Natural killer cell (primary cell): ENCODE results near the gene JMJD1C. TPM values are rescaled to one million over a fixed set of nuclear protein-coding genes. Genes with fewer than 3 reads are reported as not detected.

Experiments
- ATAC-seq, 3 donors: fragments of 150-1000 bp in 2 of 3; fragments of 200-7000 bp in 1 of 3; cut with Tn5 transposase; 1 replicate in 1 of 3; 2 replicates in 2 of 3; pipeline ENCODE4 v1.10.0; 2021; ENCODE audit warnings: mild to moderate bottlenecking in 2 of 3, moderate library complexity in 2 of 3
- DNase-seq, 2 donors: peaks; one replicate each; pipeline versions ENCODE4 v3.0.0 to v3.0.0-alpha.2; 2013 to 2021; ENCODE audit warnings: mixed read lengths in 1 of 2
- H3K27ac ChIP-seq: one replicate; pipeline ENCODE4 v1.5.1; 2013; ENCODE audit warnings: mild to moderate bottlenecking, low read length
- H3K27me3 ChIP-seq: one replicate; pipeline ENCODE4 v1.6.1; 2013; ENCODE audit warnings: low read length; ENCODE audit not compliant: control insufficient read depth, insufficient read depth
- H3K36me3 ChIP-seq: one replicate; pipeline ENCODE4 v1.6.1; 2013; ENCODE audit warnings: low read length; ENCODE audit not compliant: control insufficient read depth, insufficient read depth
- H3K4me1 ChIP-seq: one replicate; pipeline ENCODE4 v1.6.1; 2013; ENCODE audit warnings: low read length; ENCODE audit not compliant: control insufficient read depth, insufficient read depth
- H3K4me3 ChIP-seq: one replicate; pipeline ENCODE4 v1.5.1; 2013; ENCODE audit warnings: low read length
- H3K9me3 ChIP-seq: one replicate; pipeline ENCODE4 v1.6.1; 2013; ENCODE audit warnings: low read length; ENCODE audit not compliant: control insufficient read depth, insufficient read depth
- H3K27ac Mint-ChIP-seq, 2 donors: one replicate each; pipeline ENCODE4 v1.8.0; 2022; ENCODE audit warnings: mild to moderate bottlenecking in 2 of 2, mixed read lengths in 2 of 2, moderate library complexity in 1 of 2
- H3K27me3 Mint-ChIP-seq, 2 donors: one replicate each; pipeline ENCODE4 v1.8.0; 2022; ENCODE audit warnings: low read depth in 2 of 2, mixed read lengths in 2 of 2
- H3K36me3 Mint-ChIP-seq: one replicate; pipeline ENCODE4 v1.8.0; 2022; ENCODE audit warnings: mixed read lengths
- H3K4me1 Mint-ChIP-seq, 2 donors: one replicate each; pipeline ENCODE4 v1.8.0; 2022; ENCODE audit warnings: mixed read lengths in 2 of 2
- H3K4me3 Mint-ChIP-seq: one replicate; pipeline ENCODE4 v1.8.0; 2022; ENCODE audit warnings: mild to moderate bottlenecking, moderate library complexity, mixed read lengths
- H3K9me3 Mint-ChIP-seq, 2 donors: one replicate each; pipeline ENCODE4 v1.8.0; 2022; ENCODE audit warnings: mixed read lengths in 2 of 2
- WGBS: methylation state at CpG from one replicate; pipeline ENCODE4 v1.1.7; 2013; ENCODE audit warnings: missing lambda C conversion rate; ENCODE audit not compliant: insufficient coverage; 5-methylcytosine and 5-hydroxymethylcytosine counted together
- intact Hi-C: fragments of 100-400 bp; cut with micrococcal nuclease; formaldehyde crosslinking; loops from one replicate; pipeline ENCODE4 v1.14.2; 2022
- total RNA-seq, 4 donors: library from RNA; stranded (reverse); fragments of 120-200 nt in 1 of 4; gene quantifications; one replicate each; pipeline versions ENCODE4 v1.2.3 to v1.2.4, GENCODE V29; 2013 to 2022
- TF ChIP-seq, protein P1 (sequence below): fragments of 200-600 bp; IDR thresholded peaks from one replicate; pipeline ENCODE4 v1.8.0; 2022; ENCODE audit warnings: antibody characterized with exemption

The JMJD1C gene
- total RNA-seq, 3 donors from 2014 or later (not counting 1 experiment from before 2014, with no cell fraction given): 125 to 208 (median 156) TPM

GRCh38 chr10:63431962-63432797, 33.6 kb downstream of the JMJD1C start:
- Histone ChIP-seq H3K4me3 (no peak overlapping the region), H3K27ac (no peak overlapping the region), H3K27me3 (no peaks in the 10 kb centered on the region), H3K9me3 (no peaks in the 10 kb centered on the region), H3K4me1 (no peaks in the 10 kb centered on the region), H3K36me3 (no peaks in the 10 kb centered on the region)
- WGBS: 93% methylated on average over 5 of the region's 5 CpGs
- H3K4me1 Mint-ChIP-seq: peaks cover 10 to 16% of the 10 kb centered on the region in 2 donors
- H3K9me3 Mint-ChIP-seq: no peaks in the 10 kb centered on the region
- H3K27ac Mint-ChIP-seq: no peak overlapping the region
- no peak overlapping the region for H3K4me3 Mint-ChIP-seq
- TF ChIP-seq, protein P1, sequence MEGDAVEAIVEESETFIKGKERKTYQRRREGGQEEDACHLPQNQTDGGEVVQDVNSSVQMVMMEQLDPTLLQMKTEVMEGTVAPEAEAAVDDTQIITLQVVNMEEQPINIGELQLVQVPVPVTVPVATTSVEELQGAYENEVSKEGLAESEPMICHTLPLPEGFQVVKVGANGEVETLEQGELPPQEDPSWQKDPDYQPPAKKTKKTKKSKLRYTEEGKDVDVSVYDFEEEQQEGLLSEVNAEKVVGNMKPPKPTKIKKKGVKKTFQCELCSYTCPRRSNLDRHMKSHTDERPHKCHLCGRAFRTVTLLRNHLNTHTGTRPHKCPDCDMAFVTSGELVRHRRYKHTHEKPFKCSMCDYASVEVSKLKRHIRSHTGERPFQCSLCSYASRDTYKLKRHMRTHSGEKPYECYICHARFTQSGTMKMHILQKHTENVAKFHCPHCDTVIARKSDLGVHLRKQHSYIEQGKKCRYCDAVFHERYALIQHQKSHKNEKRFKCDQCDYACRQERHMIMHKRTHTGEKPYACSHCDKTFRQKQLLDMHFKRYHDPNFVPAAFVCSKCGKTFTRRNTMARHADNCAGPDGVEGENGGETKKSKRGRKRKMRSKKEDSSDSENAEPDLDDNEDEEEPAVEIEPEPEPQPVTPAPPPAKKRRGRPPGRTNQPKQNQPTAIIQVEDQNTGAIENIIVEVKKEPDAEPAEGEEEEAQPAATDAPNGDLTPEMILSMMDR: no peak
- intact Hi-C loops: no loop called here
- DNase-seq (no peak), ATAC-seq (no peak)
- H3K27me3 Mint-ChIP-seq: no peaks in the 10 kb centered on the region
- no peaks in the 10 kb centered on the region for H3K36me3 Mint-ChIP-seq

GRCh38 chr10:63430999-63431356, 34.8 kb downstream of the JMJD1C start:
- no peaks in the 10 kb centered on the region for H3K36me3 Mint-ChIP-seq
- WGBS: 90% methylated on average over 1 of the region's 1 CpG
- H3K27me3 Mint-ChIP-seq: no peaks in the 10 kb centered on the region
- intact Hi-C loops: no loop called here
- H3K4me3 Mint-ChIP-seq: no peak overlapping the region
- no peak overlapping the region for H3K27ac Mint-ChIP-seq
- H3K9me3 Mint-ChIP-seq: no peaks in the 10 kb centered on the region
- ATAC-seq (no peak), DNase-seq (no peak)
- Histone ChIP-seq H3K27me3 (no peaks in the 10 kb centered on the region), H3K27ac (no peak overlapping the region), H3K9me3 (no peaks in the 10 kb centered on the region), H3K4me3 (no peak overlapping the region), H3K4me1 (no peaks in the 10 kb centered on the region), H3K36me3 (no peaks in the 10 kb centered on the region)
- H3K4me1 Mint-ChIP-seq: peaks cover 10 to 16% of the 10 kb centered on the region in 2 donors
- TF ChIP-seq, protein P1: no peak

DNA sequence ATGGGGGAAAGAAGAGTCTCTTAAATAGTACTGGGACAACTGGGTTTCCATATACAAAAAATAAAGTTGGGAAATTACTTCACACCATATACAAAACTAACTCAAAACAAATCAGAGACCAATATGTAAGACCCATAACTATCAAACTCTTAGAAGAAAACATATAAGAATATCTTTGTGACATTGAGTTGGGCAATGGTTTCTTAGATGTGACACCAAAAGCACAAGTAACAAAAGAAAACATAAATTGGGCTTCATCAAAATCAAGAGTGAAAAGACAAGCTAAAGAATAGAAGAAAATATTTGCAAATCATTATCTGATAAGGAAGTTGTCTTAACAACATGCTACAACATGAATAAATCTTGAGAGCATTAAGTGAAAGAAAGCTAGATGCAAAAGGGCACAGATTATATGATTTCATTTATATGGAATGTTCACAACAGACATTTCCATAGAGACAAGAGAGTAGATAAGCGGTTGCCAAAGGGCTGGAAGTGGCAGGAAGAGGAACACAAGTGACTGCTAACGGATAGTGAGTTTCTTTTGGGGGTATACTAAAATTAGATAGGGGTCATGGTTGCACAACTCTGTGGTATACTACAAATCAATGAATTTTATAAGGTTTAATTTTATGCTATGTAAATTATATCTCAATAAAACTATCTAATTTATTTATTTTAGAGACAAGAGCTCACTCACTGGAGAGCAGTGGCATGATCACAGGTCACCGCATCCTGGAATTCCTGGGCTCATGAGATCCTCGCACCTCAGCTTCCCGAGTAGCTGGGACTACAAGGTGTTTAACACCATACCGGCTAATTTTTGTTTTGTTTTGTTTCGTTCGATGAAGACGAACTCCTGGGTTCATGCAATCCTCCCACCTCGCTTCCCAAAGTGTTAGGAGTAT, 35.4 kb downstream of the JMJD1C start:
- DNase-seq (no peak), ATAC-seq (no peak)
- H3K27ac Mint-ChIP-seq: no peak overlapping the region
- intact Hi-C loops: no loop called here
- no peak overlapping the region for H3K4me3 Mint-ChIP-seq
- 95% methylated on average over 10 of the region's 10 CpGs for WGBS
- H3K4me3 ChIP-seq: no peak overlapping the region
- H3K4me1 Mint-ChIP-seq: peaks cover 10 to 16% of the 10 kb centered on the region in 2 donors
- no peaks in the 10 kb centered on the region for H3K36me3 ChIP-seq
- H3K9me3 Mint-ChIP-seq: no peaks in the 10 kb centered on the region
- no peaks in the 10 kb centered on the region for H3K36me3 Mint-ChIP-seq
- no peaks in the 10 kb centered on the region for H3K27me3 Mint-ChIP-seq
- H3K27ac ChIP-seq: no peak overlapping the region
- no peaks in the 10 kb centered on the region for H3K9me3 ChIP-seq
- H3K27me3 ChIP-seq: no peaks in the 10 kb centered on the region
- H3K4me1 ChIP-seq: no peaks in the 10 kb centered on the region
- TF ChIP-seq, protein P1: no peak
